ENCODE results near the gene BEST1.

BEST1 gene

DNA sequence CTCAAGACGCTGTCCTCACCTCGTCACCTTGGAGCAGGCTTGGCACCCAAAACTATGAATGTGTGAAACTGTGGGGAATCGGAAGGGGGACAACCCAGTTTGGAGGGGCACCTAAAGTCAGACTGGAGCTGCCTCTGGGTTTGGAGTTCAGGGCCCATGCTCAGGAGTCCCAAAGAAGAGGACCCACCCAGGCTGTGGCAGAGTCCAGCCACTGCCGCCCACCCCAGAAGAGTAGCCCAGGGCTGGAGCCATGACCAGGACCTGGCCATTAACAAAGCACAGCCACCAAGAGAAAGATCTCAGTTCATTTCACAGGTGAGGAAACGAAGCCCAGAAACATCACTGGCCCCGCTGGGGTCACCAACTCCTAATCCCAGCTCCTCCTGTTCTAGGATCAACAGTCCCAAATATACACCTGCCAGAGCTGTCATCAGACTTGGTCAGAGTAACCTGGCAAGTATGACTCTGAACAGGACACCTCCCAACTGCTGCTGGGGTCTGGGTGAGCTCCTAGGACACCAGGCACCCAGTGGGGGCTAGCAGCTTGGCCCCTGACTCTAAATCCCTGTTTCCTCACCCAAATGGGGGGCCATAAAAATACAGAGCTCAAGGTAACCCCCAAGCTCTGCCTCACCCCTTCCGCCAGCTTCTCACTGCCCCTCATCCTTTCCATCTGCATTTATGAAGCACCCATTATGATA is 35.5 kb upstream of the BEST1 start:
- FAIRE-seq (no peak), DNase-seq (ENCODE audit: extremely low spot score, insufficient read length, low read depth) (no peak)

DNA sequence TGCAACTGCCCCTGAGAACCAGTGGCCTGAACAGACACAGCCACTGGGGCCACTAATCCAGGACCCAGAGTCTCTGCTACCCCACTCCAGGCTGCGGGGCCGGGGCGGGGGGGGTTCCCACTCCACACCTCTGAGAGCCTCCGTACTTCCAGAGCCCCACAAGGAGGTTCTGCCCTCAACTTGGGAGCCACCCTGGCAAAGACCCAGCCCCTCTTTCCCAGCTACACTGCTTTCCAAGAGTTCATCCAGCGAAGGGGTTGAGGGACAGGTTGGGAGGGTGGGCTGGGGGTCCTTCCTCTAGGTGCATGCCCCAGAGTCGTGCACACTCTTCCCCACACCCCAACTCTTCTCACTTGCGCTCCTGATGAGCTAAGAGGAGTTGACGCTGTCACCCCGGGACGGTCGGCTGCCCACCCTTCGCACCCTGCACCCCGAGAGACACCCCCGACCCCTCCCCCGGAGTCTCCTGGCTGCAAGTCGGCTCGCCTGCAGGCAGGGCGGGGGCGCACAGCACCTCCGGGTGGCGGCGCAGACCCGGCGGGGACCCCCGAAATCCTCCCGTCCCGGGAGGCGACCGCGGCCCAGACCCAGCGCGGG is 33.3 kb upstream of the BEST1 start:
- DNase-seq (ENCODE audit: extremely low spot score, insufficient read length, low read depth) (no peak), FAIRE-seq (no peak)

DNA sequence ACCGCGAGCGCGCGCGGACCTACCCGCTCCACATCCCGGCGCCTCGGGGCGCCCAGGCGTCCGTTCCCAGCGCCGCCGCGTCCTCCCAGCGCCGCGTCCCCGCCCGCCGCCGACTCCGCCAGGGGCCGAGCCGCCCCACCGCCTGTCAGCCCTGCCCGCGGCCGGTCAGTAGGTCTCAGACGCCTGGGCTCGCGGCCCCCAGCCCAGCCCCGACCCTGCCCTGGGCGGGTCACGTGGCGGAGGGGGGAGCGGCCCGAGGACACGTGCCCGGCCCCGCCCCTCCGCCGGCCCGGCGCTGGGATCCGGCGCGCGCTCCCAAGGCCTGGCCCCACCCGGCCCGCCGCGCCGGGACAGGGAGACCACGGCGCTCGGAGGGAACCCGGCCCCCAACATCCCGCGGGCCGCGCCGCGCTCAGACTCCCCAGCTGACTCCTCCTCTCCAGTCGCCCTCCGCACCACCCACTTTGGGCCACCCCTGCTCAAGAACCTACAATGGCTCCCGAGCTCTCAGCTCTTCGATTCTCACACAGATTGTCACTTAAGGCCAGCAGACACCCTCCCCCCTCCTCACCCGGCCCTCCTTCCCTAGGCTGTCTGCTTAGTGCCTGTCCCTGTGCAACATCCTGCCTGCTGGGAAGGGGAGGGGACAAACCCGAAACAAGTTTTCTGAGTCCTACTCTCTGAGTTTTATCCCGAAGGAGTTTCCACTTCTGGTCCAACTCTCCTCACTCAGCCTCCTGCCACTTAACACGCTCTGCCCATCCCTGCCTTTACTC is 32.6 kb upstream of the BEST1 start, which contains the start of gene RAB3IL1:
Gene RAB3IL1 (minus strand): TSS at position 233 of the 776 bp plus-strand sequence. CDS start 199 bp downstream, at position 34.
- FAIRE-seq, result no peak
- DNase-seq (ENCODE audit: extremely low spot score, insufficient read length, low read depth), result no peak

DNA sequence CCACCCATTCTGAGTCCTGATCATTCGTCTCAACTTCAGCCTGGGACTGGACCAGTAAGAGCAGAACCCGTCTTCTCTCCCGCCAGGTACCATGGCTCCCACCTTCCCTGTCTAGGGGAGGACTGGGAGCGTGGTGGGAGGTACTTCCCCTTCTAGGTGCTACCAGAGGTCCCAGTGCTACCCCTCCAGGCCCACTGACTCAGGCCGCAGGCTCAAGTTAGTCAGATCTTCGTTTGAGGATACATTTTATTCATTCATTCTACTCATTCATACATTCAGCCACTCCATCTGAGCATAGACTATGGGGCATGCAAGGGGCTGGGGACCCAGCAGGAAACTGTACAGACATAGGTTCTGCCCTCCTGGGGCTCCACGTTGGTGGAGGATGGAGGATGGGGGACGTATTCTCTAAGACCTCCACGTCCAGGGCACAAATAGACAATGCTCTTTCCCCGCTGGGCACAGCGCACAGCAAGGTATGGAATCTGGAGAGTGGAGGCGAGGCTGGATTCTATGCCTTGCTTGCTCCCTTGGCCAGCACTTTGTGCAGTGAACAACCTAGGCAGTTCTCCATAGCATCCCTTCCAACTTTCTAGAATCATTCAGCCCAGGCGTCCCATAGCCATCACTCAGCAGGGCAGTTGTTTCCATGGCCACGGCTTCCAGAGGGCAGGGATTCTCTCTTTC is 31.8 kb upstream of the BEST1 start:
- DNase-seq (ENCODE audit: extremely low spot score, insufficient read length, low read depth) (no peak), FAIRE-seq (no peak)

DNA sequence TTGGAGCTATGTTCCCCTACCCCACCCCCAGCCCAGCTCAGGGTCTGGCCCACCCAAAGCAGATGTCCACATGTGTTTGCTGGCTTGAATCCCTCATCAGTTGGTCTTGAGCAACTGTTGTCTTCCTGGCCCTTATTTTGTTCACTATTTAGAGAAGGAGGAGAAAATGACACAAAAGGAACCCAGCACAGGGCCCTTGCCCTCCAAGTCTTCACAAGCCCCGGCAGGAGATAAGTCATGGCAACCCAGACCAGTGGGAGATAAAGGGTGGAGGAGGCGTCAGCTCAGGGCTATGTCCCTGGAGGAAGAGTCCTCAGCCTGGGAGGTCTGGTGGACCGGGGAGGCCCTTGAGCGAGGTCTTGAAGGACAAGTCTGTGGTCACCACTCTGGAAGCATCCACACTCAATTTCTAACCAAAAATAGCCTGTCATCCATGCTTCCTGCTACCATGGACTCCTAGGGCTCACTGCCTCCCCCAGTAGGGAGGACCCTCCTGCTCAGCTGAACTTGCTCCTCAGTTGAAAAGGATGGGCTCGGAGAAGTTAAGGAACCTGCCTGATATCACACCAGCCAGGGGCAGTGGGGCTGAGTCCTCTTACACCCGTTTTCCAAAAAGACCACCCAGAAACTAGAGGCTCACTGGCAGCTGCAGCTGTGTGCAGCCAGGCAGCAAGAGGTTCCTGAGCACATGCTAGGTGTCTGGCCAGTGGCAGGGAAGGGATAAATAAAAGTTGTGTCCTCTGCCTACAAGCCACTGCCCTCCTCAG is 31.0 kb upstream of the BEST1 start:
- FAIRE-seq (no peak), DNase-seq (ENCODE audit: extremely low spot score, insufficient read length, low read depth) (no peak)

DNA sequence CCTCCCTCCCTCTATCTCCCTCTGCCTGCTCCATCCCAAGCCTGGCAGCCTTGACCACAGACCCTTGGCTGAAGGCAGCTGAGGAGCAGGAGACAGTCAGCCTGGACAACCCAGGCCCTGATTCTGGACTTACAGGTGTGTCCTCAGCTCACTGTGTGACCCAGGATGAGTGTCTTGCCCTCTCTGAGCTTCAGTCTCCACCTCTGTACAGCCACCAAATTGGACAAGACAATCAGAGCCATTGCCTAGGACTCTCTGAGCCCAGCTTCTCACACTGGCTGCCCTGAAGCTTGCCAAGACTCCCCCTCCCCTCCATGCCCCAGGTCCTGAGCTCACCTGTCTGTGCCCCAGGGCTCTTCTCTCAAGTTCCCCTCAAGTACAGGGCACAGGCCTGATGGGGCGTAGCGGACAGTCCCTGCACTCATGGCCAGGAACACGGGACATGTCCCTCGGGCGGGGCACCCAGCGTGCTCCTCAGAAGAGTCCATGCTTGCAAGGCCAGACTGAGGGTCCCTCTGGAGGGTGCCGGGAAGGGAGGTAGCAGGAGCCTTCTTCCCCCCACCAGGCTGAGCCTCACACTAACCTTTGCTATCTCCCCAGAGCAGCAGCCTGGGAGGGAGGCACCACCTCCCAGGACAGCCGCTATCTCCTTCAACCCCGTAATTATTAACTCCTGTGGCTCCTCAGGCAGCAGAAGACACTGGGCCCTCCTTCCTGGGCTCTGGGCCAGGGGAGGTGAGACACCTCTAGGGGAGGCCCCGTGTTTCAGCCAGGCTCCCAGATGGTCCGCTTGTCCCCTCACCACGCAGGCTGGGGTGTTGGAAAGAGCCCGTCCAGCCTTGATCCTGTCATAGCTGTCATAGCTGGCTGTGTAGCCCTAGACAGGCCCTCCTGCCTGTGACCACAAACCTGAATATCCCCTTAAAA is 30.2 kb upstream of the BEST1 start:
- FAIRE-seq (no peak), DNase-seq (ENCODE audit: extremely low spot score, insufficient read length, low read depth) (no peak)

DNA sequence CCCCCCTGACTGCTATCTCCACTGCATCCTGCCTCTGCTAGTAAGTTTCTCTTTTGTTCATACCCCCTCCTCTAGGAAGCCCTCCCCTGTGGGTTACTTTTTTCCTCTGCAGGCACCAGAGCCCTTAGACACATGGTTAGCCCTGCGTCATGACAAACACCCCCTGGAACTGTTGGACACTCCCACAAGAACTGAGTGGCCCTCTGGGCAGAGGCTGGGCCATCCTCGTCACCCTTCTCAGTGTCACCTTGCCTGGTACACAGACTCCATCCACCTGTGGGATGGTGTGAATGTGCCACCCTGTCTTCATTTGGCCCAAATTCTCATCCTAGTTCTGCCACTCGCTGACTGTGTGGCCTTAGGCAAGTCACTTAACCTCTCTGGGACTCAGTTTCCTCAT is 28.7 kb upstream of the BEST1 start:
- FAIRE-seq (no peak), DNase-seq (ENCODE audit: extremely low spot score, insufficient read length, low read depth) (no peak)

DNA sequence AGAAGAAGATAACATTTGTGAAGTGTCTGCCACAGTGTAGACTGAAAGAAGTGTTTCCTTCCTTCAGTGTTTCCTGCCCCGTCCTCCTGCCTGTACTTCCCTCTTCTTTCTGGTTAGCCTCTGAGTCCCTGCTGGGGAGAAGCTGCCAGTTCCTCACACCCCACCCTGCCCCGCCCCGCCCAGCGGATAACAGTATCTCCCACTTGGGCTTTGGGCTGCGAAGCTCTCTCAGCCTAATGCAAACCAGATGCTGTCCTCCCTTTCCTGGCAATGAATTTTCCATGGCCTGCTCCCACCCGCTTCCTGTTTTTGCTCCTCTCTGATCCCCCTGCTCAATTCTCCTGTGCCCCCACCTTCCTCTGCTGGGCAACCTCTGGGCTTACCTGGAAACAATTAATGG is 27.6 kb upstream of the BEST1 start:
- no peak for FAIRE-seq
- no peak for DNase-seq (ENCODE audit: extremely low spot score, insufficient read length, low read depth)

DNA sequence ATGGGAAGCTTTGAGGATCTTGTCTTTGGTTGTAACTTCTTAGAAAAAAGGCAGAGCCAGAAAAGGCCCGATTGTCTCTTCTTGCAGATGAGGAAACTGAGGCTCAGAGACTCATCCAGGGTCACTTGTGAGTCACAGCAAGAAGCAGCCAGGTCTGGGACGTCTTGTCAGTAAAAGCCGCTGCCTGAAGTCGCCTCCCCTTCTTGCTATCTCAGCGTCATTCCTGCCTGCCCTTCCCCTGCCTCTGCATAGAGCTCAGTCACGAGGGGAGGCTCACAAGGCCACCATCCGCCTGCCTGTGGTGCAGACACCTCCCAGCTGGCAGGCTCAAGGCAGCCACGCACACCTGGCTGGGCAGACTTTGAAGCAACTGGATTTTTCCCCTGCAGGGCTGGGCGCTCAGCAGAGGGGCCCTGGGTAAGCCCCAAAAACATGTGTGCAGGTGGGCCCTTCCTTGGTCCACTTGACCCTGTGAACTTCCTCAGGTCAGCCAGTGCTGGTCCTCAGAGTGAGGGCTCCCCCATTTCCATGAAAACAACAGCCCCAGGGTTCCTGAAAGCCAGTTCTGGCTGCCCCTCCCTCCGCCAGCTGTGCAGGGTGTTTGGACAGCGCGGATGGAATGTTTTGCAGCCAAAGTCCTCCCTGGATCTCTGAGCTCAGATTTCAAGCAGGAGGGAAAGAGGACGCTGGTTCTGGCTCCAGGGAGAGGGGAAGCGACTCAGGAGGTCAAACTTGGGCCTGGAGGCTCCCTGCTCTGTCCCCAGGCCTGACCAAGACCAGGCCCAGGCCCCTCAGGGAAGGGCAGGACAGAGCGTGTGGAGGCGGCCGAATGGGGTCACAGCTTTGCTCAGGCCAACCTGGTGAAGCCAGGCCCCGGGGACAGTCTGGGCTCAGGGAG is 26.7 kb upstream of the BEST1 start:
- DNase-seq (ENCODE audit: extremely low spot score, insufficient read length, low read depth) (no peak), FAIRE-seq (no peak)

DNA sequence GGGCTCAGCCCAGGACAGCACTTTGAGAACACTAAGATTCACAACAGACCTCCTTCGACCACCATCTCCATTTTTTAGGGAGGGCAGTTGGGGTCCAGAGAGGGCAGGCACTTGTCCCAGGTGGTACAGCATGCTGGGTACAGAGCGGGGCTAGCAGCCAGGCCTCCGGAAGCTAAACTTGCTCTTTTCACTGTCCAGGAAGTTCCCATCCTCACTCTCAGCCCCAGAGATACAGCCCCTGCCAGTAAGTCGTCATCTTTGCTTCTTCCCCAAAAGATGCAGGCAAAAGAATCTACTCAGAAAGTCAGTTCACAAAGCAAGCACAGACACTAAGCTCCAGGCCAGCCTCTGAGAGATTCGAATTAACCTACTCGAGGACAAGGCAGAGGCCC is 26.1 kb upstream of the BEST1 start:
- no peak for DNase-seq (ENCODE audit: extremely low spot score, insufficient read length, low read depth)
- no peak for FAIRE-seq

DNA sequence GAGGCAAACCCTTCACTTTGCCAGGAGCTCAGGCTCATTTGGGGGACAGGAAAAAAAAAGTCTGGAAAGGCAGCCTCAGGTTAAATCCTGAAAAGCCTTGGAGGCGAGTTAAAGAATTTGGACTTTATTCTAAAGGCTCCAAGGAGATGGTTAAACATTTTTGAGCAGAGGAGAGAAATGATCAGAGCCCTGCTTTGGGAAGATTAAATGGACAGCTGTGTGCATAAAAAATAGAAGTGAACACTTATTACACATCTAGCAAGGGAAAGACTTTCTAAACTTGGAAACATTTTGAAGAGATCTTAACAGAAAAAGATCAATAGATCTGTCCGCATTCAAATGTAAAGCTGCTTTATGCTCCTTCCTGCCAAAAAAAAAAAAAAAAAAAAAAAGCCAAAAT is 24.4 kb upstream of the BEST1 start:
- no peak for FAIRE-seq
- no peak for DNase-seq (ENCODE audit: extremely low spot score, insufficient read length, low read depth)

DNA sequence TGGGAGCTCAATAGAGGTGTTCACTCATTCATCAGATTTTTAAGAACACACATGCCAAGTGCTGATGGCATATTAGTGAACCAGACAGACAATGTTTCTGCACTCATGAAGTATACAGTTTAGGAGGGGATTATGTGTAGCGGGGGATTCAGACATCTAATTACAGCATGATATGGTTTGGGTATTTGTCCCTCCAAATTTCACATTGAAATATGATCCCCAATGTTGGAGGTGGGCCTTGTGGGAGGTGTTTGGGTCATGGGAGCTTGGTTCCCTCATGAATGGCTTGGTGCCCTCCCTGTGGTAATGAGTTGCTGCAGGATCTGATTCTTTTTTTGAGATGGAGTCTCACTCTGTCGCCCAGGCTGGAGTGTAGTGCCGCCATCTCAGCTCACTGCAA is 23.9 kb upstream of the BEST1 start:
- DNase-seq (ENCODE audit: extremely low spot score, insufficient read length, low read depth), result no peak
- FAIRE-seq, result no peak

DNA sequence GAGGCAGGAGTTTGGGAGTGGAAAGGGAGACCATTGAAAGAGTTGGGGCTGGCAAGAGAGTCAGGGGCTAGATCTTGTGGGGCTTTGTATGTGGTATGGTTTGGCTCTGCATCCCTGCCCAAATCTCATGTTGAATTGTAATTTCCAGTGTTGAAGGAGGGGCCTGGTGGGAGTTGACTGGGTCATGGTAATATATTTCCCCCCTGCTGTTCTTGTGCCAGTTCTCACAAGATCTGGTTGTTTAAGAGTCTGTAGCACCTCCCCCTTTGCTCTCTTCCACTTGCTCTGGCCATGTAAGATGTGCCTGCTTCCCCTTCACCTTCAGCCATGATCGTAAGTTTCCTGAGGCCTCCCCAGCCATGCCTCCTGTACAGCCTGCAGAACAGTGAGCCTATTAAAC is 22.6 kb upstream of the BEST1 start:
- DNase-seq (ENCODE audit: extremely low spot score, insufficient read length, low read depth) (no peak), FAIRE-seq (no peak)

DNA sequence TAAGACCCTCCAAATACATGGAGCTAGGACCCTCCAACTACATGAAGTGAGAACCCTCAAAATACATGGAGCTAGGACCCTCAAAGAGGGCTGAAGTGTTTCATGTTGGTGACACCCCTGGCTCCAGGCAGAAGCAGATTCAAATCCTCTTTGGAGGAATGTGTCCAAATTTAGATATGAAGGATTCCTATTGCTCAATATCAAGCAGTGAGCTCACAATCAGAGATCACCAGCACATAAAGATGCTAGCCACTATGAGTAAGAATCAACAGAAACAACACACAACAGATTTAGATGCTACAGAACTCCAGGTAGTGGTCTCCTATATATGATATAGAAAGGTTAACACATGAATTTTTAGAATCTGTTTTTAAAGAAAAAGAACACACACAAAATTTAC is 21.5 kb upstream of the BEST1 start:
- FAIRE-seq (no peak), DNase-seq (ENCODE audit: extremely low spot score, insufficient read length, low read depth) (no peak)

DNA sequence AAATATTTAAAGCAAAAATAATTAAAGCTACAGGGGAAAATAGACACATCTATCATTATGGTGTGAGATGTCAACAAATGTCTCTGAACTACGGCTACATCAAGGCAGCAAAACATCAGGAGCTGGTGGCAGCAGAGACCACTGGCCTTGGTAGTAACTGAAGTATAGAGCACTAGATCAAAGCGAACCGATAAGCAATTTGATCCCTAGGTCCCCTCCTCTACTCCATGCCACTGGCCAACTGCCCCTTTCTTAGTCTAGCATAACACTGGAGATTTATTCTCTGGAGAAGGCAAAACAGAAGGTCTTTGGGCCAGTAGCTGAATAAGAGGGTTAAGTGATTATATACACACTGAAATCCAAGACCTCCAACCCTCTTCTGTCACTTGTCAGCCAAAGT is 19.2 kb upstream of the BEST1 start:
- DNase-seq (ENCODE audit: extremely low spot score, insufficient read length, low read depth) (no peak), FAIRE-seq (no peak)

DNA sequence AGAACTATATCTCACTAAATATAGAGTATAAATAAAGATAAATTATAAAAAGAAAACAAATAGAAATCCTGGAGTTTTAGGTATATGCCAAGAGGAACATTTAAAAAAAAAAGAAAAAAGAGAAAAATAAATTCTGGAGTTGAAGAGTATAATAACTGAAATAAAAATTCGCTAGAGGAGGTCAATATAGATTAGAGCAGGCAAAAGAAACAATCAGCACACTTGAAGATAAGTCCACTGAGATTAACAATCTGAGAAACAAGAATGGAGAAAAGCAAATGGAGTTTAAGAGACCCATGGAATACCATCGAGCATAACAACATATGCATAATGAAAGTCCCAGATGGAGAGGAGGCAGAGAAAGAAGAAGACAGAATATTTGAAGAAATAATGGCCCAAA is 14.3 kb upstream of the BEST1 start:
- DNase-seq (ENCODE audit: extremely low spot score, insufficient read length, low read depth), result no peak
- FAIRE-seq, result no peak

DNA sequence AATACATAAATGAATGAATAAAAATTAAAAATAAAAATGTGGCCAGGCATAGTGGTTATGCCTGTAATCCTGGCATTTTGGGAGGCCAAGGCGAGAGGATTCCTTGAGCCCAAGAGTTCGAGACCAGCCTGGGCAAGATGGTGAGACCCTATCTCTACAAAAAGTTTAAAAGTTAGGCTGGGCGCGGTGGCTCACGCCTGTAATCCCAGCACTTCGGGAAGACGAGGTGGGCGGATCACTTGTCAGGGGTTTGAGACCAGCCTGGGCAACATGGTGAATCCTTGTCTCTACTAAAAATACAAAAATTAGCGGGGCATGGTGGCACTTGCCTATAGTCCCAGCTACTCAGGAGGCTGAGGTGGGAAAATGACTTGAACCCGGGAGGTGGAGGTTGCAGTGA is 9.7 kb upstream of the BEST1 start:
- FAIRE-seq, result no peak

DNA sequence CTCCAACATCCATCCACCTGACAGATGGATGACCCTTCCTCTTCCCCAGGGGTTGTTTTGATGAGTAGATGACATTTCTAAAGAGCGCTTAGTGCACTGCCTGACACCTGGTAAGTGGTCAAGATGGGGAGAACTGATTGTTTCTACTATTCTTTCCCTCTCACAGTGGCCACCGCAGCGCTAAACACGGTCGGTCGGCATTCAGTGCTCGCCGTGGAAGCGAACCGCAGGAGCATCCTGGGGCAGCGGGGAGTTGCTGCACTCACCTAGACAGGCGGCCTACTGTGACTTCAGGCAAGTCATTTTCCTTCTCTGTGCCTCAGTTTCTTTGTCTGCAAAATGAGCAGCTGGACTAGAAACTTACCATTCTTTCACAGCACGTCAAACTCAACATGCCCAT is 5.0 kb upstream of the BEST1 start:
- FAIRE-seq (no peak), DNase-seq (ENCODE audit: extremely low spot score, insufficient read length, low read depth) (no peak)

More for the DNA sequence above, 9.7 kb upstream of the BEST1 start:
- DNase-seq (ENCODE audit: extremely low spot score, insufficient read length, low read depth), result no peak

Data from GM18507 (cell line).